Muscle layer of colon (tissue), 2 donors: Measurements from ENCODE around the gene TBXAS1.

Experiments
- H3K27ac ChIP-seq: one replicate; pipeline ENCODE4 v1.7.0; 2013; ENCODE audit warnings: low read depth, mild to moderate bottlenecking, low read length, moderate library complexity
- H3K27me3 ChIP-seq, 2 donors: one replicate each; pipeline ENCODE4 v1.7.0; 2013; ENCODE audit warnings: low read length in 2 of 2, mild to moderate bottlenecking in 2 of 2; ENCODE audit not compliant: insufficient read depth in 2 of 2, control insufficient read depth in 1 of 2
- H3K36me3 ChIP-seq: one replicate; pipeline ENCODE4 v1.7.0; 2013; ENCODE audit warnings: mild to moderate bottlenecking, low read length; ENCODE audit not compliant: insufficient read depth
- H3K4me1 ChIP-seq: one replicate; pipeline ENCODE4 v1.7.0; 2013; ENCODE audit warnings: mild to moderate bottlenecking, low read length; ENCODE audit not compliant: insufficient read depth
- H3K4me3 ChIP-seq, 2 donors: one replicate each; pipeline ENCODE4 v1.7.0; 2013; ENCODE audit warnings: low read length in 2 of 2, low read depth in 1 of 2, mild to moderate bottlenecking in 1 of 2, moderate library complexity in 1 of 2
- H3K9ac ChIP-seq: one replicate; pipeline ENCODE4 v1.7.0; 2013; ENCODE audit warnings: low read length
- H3K9me3 ChIP-seq: one replicate; pipeline ENCODE4 v1.7.0; 2013; ENCODE audit warnings: mild to moderate bottlenecking, low read length
- donor health status: abdominal sarcoma.
- donor health status: Adenocarcinoma of cecum.

The TBXAS1 gene

GRCh38 chr7:140035400-140036223 lies 206.5 kb downstream of the TBXAS1 start:
- Histone ChIP-seq H3K27ac (no peak overlapping the region), H3K36me3 (peaks cover 16% of the 10 kb centered on the region), H3K27me3 (no peaks in the 10 kb centered on the region), H3K9ac (no peak overlapping the region), H3K9me3 (no peaks in the 10 kb centered on the region), H3K4me3 (no peak overlapping the region), H3K4me1 (no peaks in the 10 kb centered on the region)

- no peaks in the 10 kb centered on the region for H3K9me3 ChIP-seq
- no peak overlapping the region for H3K9ac ChIP-seq
- H3K27me3 ChIP-seq = no peaks in the 10 kb centered on the region
- no peak overlapping the region for H3K4me3 ChIP-seq
- H3K36me3 ChIP-seq = peaks cover 21% of the 10 kb centered on the region
- H3K4me1 ChIP-seq = no peaks in the 10 kb centered on the region
- H3K27ac ChIP-seq = no peak overlapping the region
These were observed 207.3 kb downstream of the TBXAS1 start for GRCh38 chr7:140036224-140036962.

GRCh38 chr7:140039066-140039465 lies 210.0 kb downstream of the TBXAS1 start:
- Histone ChIP-seq H3K36me3 (peaks cover 25% of the 10 kb centered on the region), H3K27ac (no peak overlapping the region), H3K9ac (no peak overlapping the region), H3K9me3 (no peaks in the 10 kb centered on the region), H3K4me3 (no peak overlapping the region), H3K4me1 (no peaks in the 10 kb centered on the region), H3K27me3 (no peaks in the 10 kb centered on the region)

- no peak overlapping the region for H3K4me3 ChIP-seq
- no peaks in the 10 kb centered on the region for H3K4me1 ChIP-seq
- no peak overlapping the region for H3K27ac ChIP-seq
- H3K9ac ChIP-seq = no peak overlapping the region
- H3K9me3 ChIP-seq = no peaks in the 10 kb centered on the region
- no peaks in the 10 kb centered on the region for H3K27me3 ChIP-seq
- peaks cover 25% of the 10 kb centered on the region for H3K36me3 ChIP-seq
These were observed 210.8 kb downstream of the TBXAS1 start for GRCh38 chr7:140039896-140040295.

GRCh38 chr7:140041659-140042385 lies 212.8 kb downstream of the TBXAS1 start:
- Histone ChIP-seq H3K9ac (no peak overlapping the region), H3K9me3 (no peaks in the 10 kb centered on the region)

GRCh38 chr7:140042386-140042670 lies 213.3 kb downstream of the TBXAS1 start:
- Histone ChIP-seq H3K4me1 (no peaks in the 10 kb centered on the region), H3K9ac (no peak overlapping the region), H3K27me3 (no peaks in the 10 kb centered on the region), H3K27ac (no peak overlapping the region), H3K36me3 (peaks cover 39% of the 10 kb centered on the region), H3K4me3 (no peak overlapping the region), H3K9me3 (no peaks in the 10 kb centered on the region)

More at GRCh38 chr7:140041659-140042385, 212.8 kb downstream of the TBXAS1 start:
- no peak overlapping the region for H3K4me3 ChIP-seq
- H3K36me3 ChIP-seq = peaks cover 37% of the 10 kb centered on the region
- H3K27ac ChIP-seq = no peak overlapping the region
- no peaks in the 10 kb centered on the region for H3K27me3 ChIP-seq
- no peaks in the 10 kb centered on the region for H3K4me1 ChIP-seq

GRCh38 chr7:140044251-140044650 lies 215.2 kb downstream of the TBXAS1 start:
- Histone ChIP-seq H3K36me3 (peaks cover 33% of the 10 kb centered on the region), H3K9me3 (no peaks in the 10 kb centered on the region), H3K9ac (no peak overlapping the region), H3K27me3 (no peaks in the 10 kb centered on the region), H3K4me1 (no peaks in the 10 kb centered on the region), H3K4me3 (no peak overlapping the region), H3K27ac (no peak overlapping the region)

GRCh38 chr7:140045697-140046096 lies 216.6 kb downstream of the TBXAS1 start:
- Histone ChIP-seq H3K9ac (no peak overlapping the region), H3K27ac (no peak overlapping the region), H3K4me3 (no peak overlapping the region), H3K36me3 (peaks cover 23% of the 10 kb centered on the region), H3K4me1 (no peaks in the 10 kb centered on the region), H3K9me3 (no peaks in the 10 kb centered on the region), H3K27me3 (no peaks in the 10 kb centered on the region)

- Histone ChIP-seq H3K27ac (no peak overlapping the region), H3K4me3 (no peak overlapping the region), H3K27me3 (no peaks in the 10 kb centered on the region), H3K9me3 (no peaks in the 10 kb centered on the region), H3K9ac (no peak overlapping the region), H3K4me1 (no peaks in the 10 kb centered on the region), H3K36me3 (peaks cover 14% of the 10 kb centered on the region)
These were observed 218.1 kb downstream of the TBXAS1 start for GRCh38 chr7:140047197-140047596.

- H3K9me3 ChIP-seq = no peaks in the 10 kb centered on the region
- no peak overlapping the region for H3K27ac ChIP-seq
- peaks cover 14% of the 10 kb centered on the region for H3K36me3 ChIP-seq
- no peak overlapping the region for H3K9ac ChIP-seq
- H3K27me3 ChIP-seq = no peaks in the 10 kb centered on the region
- H3K4me1 ChIP-seq = no peaks in the 10 kb centered on the region
- no peak overlapping the region for H3K4me3 ChIP-seq
These were observed 219.1 kb downstream of the TBXAS1 start for GRCh38 chr7:140048138-140048537.

- Histone ChIP-seq H3K27me3 (no peaks in the 10 kb centered on the region), H3K9ac (no peak overlapping the region), H3K36me3 (peaks cover 14% of the 10 kb centered on the region), H3K27ac (no peak overlapping the region), H3K4me3 (no peak overlapping the region), H3K9me3 (no peaks in the 10 kb centered on the region), H3K4me1 (no peaks in the 10 kb centered on the region)
These were observed 219.9 kb downstream of the TBXAS1 start for GRCh38 chr7:140048989-140049338.
